Measurements from ENCODE around the gene KRTAP2-2.

DNA sequence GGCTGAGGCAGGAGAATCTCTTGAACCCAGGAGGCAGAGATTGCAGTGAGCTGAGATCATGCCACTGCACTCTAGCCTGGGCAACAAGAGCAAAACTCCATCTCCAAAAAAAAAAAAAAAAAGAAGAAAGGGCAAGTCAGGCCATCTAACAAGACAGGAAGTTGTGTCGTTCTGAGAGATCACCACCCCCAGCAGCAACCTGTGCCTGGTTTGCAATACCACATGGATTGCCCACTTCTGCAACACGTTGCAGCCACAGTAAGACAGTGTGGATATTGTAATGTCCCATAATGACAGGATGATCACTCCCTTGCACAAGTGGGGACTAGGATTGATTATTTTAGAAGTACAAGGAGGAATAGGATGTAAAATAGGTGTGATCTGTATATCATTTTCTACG is 14.0 kb upstream of the KRTAP2-2 start:
- TF ChIP-seq, protein P1, sequence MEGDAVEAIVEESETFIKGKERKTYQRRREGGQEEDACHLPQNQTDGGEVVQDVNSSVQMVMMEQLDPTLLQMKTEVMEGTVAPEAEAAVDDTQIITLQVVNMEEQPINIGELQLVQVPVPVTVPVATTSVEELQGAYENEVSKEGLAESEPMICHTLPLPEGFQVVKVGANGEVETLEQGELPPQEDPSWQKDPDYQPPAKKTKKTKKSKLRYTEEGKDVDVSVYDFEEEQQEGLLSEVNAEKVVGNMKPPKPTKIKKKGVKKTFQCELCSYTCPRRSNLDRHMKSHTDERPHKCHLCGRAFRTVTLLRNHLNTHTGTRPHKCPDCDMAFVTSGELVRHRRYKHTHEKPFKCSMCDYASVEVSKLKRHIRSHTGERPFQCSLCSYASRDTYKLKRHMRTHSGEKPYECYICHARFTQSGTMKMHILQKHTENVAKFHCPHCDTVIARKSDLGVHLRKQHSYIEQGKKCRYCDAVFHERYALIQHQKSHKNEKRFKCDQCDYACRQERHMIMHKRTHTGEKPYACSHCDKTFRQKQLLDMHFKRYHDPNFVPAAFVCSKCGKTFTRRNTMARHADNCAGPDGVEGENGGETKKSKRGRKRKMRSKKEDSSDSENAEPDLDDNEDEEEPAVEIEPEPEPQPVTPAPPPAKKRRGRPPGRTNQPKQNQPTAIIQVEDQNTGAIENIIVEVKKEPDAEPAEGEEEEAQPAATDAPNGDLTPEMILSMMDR (IDR thresholded peaks at IDR 0.05) = no peak
- no peak for TF ChIP-seq EP300 (IDR thresholded peaks at IDR 0.05)
- no peak for TF ChIP-seq POLR2A (IDR thresholded peaks at IDR 0.05)
- TF ChIP-seq POLR2AphosphoS5 (IDR thresholded peaks at IDR 0.05) = no peak

Data from sigmoid colon (tissue), 4 donors.